ENCODE results near the gene COL10A1.

The COL10A1 gene

DNA sequence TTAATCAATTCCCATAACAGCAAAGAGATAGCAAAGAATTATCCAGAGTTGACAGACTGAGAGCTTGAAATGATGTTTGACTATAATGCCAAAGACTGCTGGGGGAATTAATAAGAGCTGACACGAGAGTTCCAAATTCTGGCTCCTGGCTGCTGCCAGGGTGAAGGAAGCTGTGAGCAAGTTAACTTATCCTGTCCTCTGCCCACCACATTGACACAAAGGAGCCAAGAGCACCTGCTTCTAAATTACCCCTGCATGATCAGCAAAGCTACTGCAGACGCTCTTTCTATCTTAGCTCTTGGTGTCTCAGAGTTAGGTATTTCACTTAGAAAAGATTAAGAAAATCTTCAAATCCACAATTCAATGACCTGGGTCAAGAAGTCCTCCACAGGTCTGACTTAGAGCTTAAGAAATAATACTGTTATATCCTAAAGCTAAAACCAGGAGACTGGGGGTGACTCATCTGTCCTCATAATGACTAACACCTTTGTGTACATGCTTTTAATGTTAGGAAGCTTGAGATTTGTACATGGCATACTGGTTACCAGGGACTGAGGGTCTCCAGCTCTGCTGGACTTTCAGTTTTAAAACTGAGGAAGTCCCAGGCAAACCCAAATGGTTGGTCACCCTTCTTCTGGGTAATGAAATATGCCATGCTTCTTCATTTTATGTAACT, 52.0 kb downstream of the COL10A1 start:
- no peak for DNase-seq
- Histone ChIP-seq H3F3A (ENCODE audit: insufficient read depth, low read length) (no peaks in the 10 kb centered on the region), H4K20me1 (ENCODE audit: insufficient read depth, low read length) (no peaks in the 10 kb centered on the region), H3K27me3 (replicated peaks; ENCODE audit: insufficient read depth, low read length) (no peaks in the 10 kb centered on the region), H3K36me3 (replicated peaks; ENCODE audit: insufficient read depth, low read length) (no peaks in the 10 kb centered on the region), H3K79me2 (ENCODE audit: low read length) (no peaks in the 10 kb centered on the region), H3K4me3 (ENCODE audit: low read length) (no peak overlapping the region), H3K4me2 (ENCODE audit: low read depth, low read length) (no peak overlapping the region), H3K4me1 (ENCODE audit: low read length) (no peaks in the 10 kb centered on the region), H3K9ac (ENCODE audit: low read length) (no peak overlapping the region), H3K9me2 (replicated peaks; ENCODE audit: insufficient read depth, low read length) (no peaks in the 10 kb centered on the region), H2AFZ (ENCODE audit: low read length) (no peak overlapping the region), H3K9me3 (replicated peaks; ENCODE audit: insufficient read depth, low read length) (no peaks in the 10 kb centered on the region), H3K27ac (ENCODE audit: low read length) (no peak overlapping the region)
- TF ChIP-seq, protein P1, sequence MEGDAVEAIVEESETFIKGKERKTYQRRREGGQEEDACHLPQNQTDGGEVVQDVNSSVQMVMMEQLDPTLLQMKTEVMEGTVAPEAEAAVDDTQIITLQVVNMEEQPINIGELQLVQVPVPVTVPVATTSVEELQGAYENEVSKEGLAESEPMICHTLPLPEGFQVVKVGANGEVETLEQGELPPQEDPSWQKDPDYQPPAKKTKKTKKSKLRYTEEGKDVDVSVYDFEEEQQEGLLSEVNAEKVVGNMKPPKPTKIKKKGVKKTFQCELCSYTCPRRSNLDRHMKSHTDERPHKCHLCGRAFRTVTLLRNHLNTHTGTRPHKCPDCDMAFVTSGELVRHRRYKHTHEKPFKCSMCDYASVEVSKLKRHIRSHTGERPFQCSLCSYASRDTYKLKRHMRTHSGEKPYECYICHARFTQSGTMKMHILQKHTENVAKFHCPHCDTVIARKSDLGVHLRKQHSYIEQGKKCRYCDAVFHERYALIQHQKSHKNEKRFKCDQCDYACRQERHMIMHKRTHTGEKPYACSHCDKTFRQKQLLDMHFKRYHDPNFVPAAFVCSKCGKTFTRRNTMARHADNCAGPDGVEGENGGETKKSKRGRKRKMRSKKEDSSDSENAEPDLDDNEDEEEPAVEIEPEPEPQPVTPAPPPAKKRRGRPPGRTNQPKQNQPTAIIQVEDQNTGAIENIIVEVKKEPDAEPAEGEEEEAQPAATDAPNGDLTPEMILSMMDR (IDR thresholded peaks at IDR 0.05; ENCODE audit: low read length) = no peak
- TF ChIP-seq EZH2phosphoT487 (IDR thresholded peaks at IDR 0.05; ENCODE audit: low read length) (no peak), EZH2 (optimal IDR thresholded peaks at IDR 0.05; ENCODE audit: low read depth, low read length) (no peak)

- DNase-seq = no peak
- Histone ChIP-seq H3K4me2 (ENCODE audit: low read depth, low read length) (no peak overlapping the region), H2AFZ (ENCODE audit: low read length) (no peak overlapping the region), H3K9me3 (replicated peaks; ENCODE audit: insufficient read depth, low read length) (no peaks in the 10 kb centered on the region), H3F3A (ENCODE audit: insufficient read depth, low read length) (no peaks in the 10 kb centered on the region), H3K27me3 (replicated peaks; ENCODE audit: insufficient read depth, low read length) (no peaks in the 10 kb centered on the region), H3K79me2 (ENCODE audit: low read length) (no peaks in the 10 kb centered on the region), H3K27ac (ENCODE audit: low read length) (no peak overlapping the region), H3K9ac (ENCODE audit: low read length) (no peak overlapping the region), H3K36me3 (replicated peaks; ENCODE audit: insufficient read depth, low read length) (no peaks in the 10 kb centered on the region), H3K4me3 (ENCODE audit: low read length) (no peak overlapping the region), H3K4me1 (ENCODE audit: low read length) (no peaks in the 10 kb centered on the region), H4K20me1 (ENCODE audit: insufficient read depth, low read length) (no peaks in the 10 kb centered on the region), H3K9me2 (replicated peaks; ENCODE audit: insufficient read depth, low read length) (no peaks in the 10 kb centered on the region)
- TF ChIP-seq EZH2phosphoT487 (IDR thresholded peaks at IDR 0.05; ENCODE audit: low read length) (no peak), EZH2 (optimal IDR thresholded peaks at IDR 0.05; ENCODE audit: low read depth, low read length) (no peak)
- TF ChIP-seq, protein P1 (IDR thresholded peaks at IDR 0.05; ENCODE audit: low read length) = no peak
These were observed 53.6 kb downstream of the COL10A1 start for GRCh38 chr6:116072368-116072767.

- Histone ChIP-seq H3K27me3 (replicated peaks; ENCODE audit: insufficient read depth, low read length) (no peaks in the 10 kb centered on the region), H2AFZ (ENCODE audit: low read length) (no peak overlapping the region), H3K9me3 (replicated peaks; ENCODE audit: insufficient read depth, low read length) (no peaks in the 10 kb centered on the region), H3K4me1 (ENCODE audit: low read length) (no peaks in the 10 kb centered on the region), H3K4me3 (ENCODE audit: low read length) (no peak overlapping the region), H3K36me3 (replicated peaks; ENCODE audit: insufficient read depth, low read length) (no peaks in the 10 kb centered on the region), H3K9ac (ENCODE audit: low read length) (no peak overlapping the region), H3K27ac (ENCODE audit: low read length) (no peak overlapping the region), H3K79me2 (ENCODE audit: low read length) (no peaks in the 10 kb centered on the region), H3K9me2 (replicated peaks; ENCODE audit: insufficient read depth, low read length) (no peaks in the 10 kb centered on the region), H4K20me1 (ENCODE audit: insufficient read depth, low read length) (no peaks in the 10 kb centered on the region), H3F3A (ENCODE audit: insufficient read depth, low read length) (no peaks in the 10 kb centered on the region), H3K4me2 (ENCODE audit: low read depth, low read length) (no peak overlapping the region)
- TF ChIP-seq EZH2 (optimal IDR thresholded peaks at IDR 0.05; ENCODE audit: low read depth, low read length) = no peak
- no peak for TF ChIP-seq EZH2phosphoT487 (IDR thresholded peaks at IDR 0.05; ENCODE audit: low read length)
- TF ChIP-seq, protein P1 (IDR thresholded peaks at IDR 0.05; ENCODE audit: low read length) = no peak
- DNase-seq = no peak
These were observed 55.1 kb downstream of the COL10A1 start for GRCh38 chr6:116070616-116071389.
